ENCODE data around the gene ELOVL2.

ELOVL2 gene

DNA sequence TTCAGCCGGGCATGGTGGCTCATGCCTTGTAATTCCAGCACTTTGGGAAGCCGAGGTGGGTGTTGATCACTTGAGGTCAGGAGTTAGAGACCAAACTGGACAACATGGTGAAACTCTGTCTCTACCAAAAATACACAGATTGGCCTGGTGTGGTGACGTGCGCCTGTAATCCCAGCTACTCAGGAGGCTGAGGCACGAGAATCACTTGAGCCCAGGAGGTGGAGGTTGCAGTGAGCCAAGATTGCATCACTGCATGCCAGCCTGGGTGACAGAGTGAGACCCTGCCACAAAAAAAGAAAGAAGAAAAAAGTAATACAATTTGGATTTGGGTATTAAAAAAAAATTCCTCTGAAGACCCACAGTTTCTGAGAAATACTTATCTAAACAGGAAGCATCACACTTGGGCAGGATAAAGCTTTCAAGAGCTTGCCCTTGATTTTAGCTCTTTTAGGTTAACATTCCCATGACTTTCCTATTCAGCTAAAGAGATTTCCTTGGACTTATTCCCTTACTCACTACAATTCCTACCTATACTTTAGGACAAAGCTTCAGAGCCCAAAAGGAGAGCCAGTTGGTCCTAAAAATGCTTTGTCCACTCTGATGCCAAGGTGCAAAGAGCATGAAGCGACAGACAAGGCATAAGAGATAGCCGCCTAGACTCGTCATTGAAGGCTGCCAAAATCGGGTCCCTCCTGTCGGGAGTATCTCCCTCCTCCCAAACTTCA lies 1.9 kb downstream of the ELOVL2 start:
- ATAC-seq: no peak
- Mint-ChIP-seq H3K4me1 (peaks cover 11% of the 10 kb centered on the region), H3K27ac (no peak overlapping the region), H3K27me3 (peaks cover 52% of the 10 kb centered on the region), H3K4me3 (no peak overlapping the region), H3K36me3 (no peaks in the 10 kb centered on the region), H3K9me3 (peaks cover 2% of the 10 kb centered on the region)

- peaks cover 11% of the 10 kb centered on the region for H3K4me1 Mint-ChIP-seq
- ATAC-seq: no peak
- H3K27ac Mint-ChIP-seq: no peak overlapping the region
- no peak overlapping the region for H3K4me3 Mint-ChIP-seq
- H3K27me3 Mint-ChIP-seq: peaks cover 58% of the 10 kb centered on the region
- peaks cover 2% of the 10 kb centered on the region for H3K9me3 Mint-ChIP-seq
- no peaks in the 10 kb centered on the region for H3K36me3 Mint-ChIP-seq
These were observed 4.0 kb downstream of the ELOVL2 start for GRCh38 chr6:11040134-11040533.

DNA sequence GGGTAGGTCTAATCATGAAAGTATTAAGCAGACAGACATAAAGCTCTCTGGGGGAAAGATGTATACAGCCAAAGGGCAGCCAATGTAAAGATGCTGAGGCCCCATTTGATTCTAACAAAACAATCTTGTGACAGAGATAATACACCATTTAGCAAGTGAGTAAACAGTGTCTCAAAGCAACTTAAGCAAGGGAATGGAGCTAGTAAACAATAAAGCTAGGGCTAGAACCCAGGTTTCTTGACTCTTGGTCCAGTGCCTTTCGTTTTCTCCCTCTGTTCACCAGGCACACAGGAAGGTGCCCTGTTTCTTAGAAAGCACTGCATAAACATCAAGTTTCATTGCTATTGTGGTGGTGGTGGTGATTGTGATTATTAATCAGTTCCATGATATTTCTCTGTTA lies 5.1 kb downstream of the ELOVL2 start:
- peaks cover 11% of the 10 kb centered on the region for H3K4me1 Mint-ChIP-seq
- no peak for ATAC-seq
- no peak overlapping the region for H3K4me3 Mint-ChIP-seq
- H3K36me3 Mint-ChIP-seq: no peaks in the 10 kb centered on the region
- no peaks in the 10 kb centered on the region for H3K9me3 Mint-ChIP-seq
- no peak overlapping the region for H3K27ac Mint-ChIP-seq
- H3K27me3 Mint-ChIP-seq: peaks cover 60% of the 10 kb centered on the region

- no peaks in the 10 kb centered on the region for H3K36me3 Mint-ChIP-seq
- no peak overlapping the region for H3K27ac Mint-ChIP-seq
- no peaks in the 10 kb centered on the region for H3K4me1 Mint-ChIP-seq
- no peaks in the 10 kb centered on the region for H3K9me3 Mint-ChIP-seq
- ATAC-seq: no peak
- peaks cover 54% of the 10 kb centered on the region for H3K27me3 Mint-ChIP-seq
- no peak overlapping the region for H3K4me3 Mint-ChIP-seq
These were observed 7.1 kb downstream of the ELOVL2 start for GRCh38 chr6:11036977-11037430.

DNA sequence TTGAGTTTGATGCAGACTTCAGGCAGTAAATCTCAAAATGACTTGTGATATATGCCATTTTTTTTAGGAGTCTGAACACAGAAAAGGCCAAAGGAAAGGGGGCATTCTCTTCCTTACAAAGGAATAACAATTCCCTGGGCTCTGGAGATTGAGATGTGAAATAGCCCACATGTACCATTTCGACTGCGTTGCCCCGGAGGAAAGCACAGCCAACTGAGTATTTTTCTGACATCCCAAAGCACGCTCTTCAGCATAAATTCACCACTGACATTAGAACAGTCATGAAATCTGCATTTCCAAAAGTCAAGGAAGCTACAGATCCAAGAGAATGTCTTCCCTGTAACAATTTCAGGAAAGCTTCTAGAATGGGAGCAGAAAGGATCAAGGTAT lies 7.8 kb downstream of the ELOVL2 start:
- Mint-ChIP-seq H3K9me3 (no peaks in the 10 kb centered on the region), H3K27ac (no peak overlapping the region), H3K36me3 (no peaks in the 10 kb centered on the region), H3K4me3 (no peak overlapping the region), H3K27me3 (peaks cover 53% of the 10 kb centered on the region), H3K4me1 (no peaks in the 10 kb centered on the region)
- ATAC-seq: no peak

GRCh38 chr6:11035616-11036350 lies 8.3 kb downstream of the ELOVL2 start:
- Mint-ChIP-seq H3K4me3 (no peak overlapping the region), H3K27me3 (peaks cover 59% of the 10 kb centered on the region), H3K4me1 (no peaks in the 10 kb centered on the region), H3K27ac (no peak overlapping the region), H3K36me3 (no peaks in the 10 kb centered on the region), H3K9me3 (no peaks in the 10 kb centered on the region)
- no peak for ATAC-seq

DNA sequence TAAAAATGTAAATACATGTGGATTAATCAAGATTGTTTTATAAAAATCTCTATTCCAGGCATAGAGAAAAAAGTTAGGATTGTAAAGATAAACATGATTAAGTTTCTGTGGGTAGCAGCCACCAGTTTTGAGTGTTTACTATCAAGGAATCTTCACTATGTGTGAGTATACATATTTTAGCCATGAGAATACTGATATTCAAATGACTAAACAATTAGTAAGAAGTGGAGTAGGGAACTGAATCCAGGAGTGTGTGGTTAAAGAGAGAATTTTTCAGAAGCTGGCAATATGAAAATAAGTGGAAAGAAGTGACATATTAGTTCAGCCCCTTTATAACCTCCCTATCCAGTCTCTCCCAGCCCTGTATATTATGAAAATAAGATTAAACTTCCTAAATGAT lies 10.3 kb downstream of the ELOVL2 start:
- peaks cover 59% of the 10 kb centered on the region for H3K27me3 Mint-ChIP-seq
- no peaks in the 10 kb centered on the region for H3K9me3 Mint-ChIP-seq
- no peaks in the 10 kb centered on the region for H3K36me3 Mint-ChIP-seq
- no peaks in the 10 kb centered on the region for H3K4me1 Mint-ChIP-seq
- H3K4me3 Mint-ChIP-seq: no peak overlapping the region
- ATAC-seq: no peak
- H3K27ac Mint-ChIP-seq: no peak overlapping the region

DNA sequence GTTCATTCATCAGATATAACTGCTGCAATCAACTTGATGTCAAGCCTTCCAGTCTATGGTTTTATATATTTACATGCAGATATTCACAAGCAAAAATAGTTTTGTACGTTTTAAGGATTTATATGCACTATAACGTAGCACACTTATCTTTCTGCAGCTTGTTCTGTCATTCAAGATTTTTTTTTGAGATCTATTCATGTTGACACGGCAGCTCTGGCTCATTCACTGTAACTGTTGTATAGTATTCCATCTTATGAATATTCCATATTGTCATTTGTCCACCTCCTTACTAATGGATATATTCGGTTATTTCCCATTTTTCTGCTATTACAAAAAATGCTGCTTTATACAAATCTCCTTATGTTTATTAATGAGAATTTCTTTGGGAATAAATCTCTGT lies 13.2 kb downstream of the ELOVL2 start:
- Mint-ChIP-seq H3K9me3 (no peaks in the 10 kb centered on the region), H3K4me3 (no peak overlapping the region), H3K27ac (no peak overlapping the region), H3K27me3 (peaks cover 59% of the 10 kb centered on the region), H3K4me1 (peaks cover 7% of the 10 kb centered on the region), H3K36me3 (no peaks in the 10 kb centered on the region)
- no peak for ATAC-seq

DNA sequence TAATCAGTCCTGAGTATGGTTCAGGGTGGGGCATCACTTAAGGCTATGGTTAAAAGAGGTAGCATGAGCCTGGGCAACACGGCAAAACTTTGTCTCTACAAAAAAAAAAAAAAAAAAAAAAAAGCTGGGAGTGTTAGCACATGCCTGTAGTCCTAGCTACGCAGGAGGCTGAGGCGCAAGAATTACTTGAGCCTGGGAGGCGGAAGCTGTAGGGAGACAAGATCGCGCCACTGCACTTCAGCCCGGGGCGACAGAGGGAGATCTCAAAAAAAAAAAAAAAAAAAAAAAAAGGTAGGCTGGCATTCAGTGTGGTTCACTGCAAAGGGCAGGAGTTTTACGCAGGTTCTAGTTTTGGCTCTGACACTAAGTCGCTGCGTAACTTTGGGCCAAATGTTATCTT lies 15.1 kb downstream of the ELOVL2 start:
- Mint-ChIP-seq H3K27me3 (peaks cover 42% of the 10 kb centered on the region), H3K4me1 (peaks cover 10% of the 10 kb centered on the region), H3K9me3 (no peaks in the 10 kb centered on the region), H3K4me3 (no peak overlapping the region), H3K27ac (no peak overlapping the region), H3K36me3 (no peaks in the 10 kb centered on the region)
- ATAC-seq: no peak

DNA sequence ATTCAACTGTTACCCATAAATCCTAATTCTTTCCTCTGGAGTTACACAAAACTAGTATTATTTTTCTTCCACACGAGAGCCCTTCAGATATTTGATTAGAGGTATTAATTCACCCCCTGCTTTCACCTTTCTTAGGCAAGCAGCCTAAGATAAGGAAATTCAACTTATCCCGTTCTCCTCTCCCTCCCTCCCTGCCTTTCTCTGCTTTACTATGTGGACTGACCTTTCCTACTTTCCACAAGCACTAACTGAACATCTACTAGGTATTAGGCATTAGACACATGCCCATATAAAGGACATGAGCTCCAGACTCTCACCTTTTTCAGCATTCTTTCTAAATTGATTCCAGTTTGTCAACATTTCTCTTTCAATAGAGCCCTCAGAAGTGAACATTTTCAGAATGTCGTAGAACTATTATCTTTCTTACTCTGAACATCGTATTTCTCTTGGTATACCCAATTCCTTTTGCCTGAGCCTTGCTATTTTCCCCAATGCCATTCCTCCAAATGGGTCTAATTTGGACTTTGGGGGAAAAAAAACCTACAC lies 16.5 kb downstream of the ELOVL2 start:
- peaks cover 31% of the 10 kb centered on the region for H3K27me3 Mint-ChIP-seq

DNA sequence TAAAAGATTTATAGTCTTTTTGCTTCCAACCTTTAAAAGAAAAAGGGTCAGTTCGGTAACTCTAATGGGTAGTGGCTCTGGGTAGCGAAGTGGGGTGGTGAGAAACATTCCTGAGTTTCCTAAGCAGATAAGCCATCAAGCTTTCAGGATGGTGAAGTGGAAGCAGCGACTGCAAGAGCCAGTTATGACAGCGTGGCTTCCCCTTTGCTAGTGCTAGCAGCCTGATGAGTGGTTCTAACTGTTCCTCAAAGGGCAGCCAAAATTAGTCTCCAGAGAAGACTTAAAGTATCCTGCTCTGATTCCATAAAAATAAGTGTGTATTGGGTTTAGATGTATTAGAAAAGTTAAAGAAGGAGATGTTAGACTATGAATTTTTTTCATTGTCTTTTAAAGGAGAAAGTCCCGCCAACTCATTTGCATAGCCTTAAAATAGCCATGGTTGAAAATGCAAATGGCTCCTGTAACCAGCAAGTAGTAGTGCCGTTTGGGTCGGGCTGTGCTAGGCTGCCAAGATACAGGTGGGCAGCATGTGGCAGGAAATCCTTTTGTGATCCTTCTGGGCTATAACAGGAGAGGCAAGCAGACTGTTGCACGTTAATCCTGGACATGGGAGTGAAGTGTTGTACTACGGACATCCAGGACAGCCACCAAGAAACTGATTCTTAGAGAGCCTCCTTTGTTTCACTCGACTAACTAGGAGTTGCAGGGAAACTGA lies 18.0 kb downstream of the ELOVL2 start:
- peaks cover 10% of the 10 kb centered on the region for H3K4me1 Mint-ChIP-seq
- ATAC-seq: peak; percentile 64
- no peaks in the 10 kb centered on the region for H3K9me3 Mint-ChIP-seq
- peak overlapping the region; percentile 69 for H3K4me3 Mint-ChIP-seq
- peaks cover 41% of the 10 kb centered on the region for H3K27me3 Mint-ChIP-seq
- no peaks in the 10 kb centered on the region for H3K36me3 Mint-ChIP-seq
- no peak overlapping the region for H3K27ac Mint-ChIP-seq

More for the DNA sequence above, 16.5 kb downstream of the ELOVL2 start:
- no peak for ATAC-seq
- H3K4me3 Mint-ChIP-seq: no peak overlapping the region
- no peaks in the 10 kb centered on the region for H3K36me3 Mint-ChIP-seq
- no peak overlapping the region for H3K27ac Mint-ChIP-seq
- peaks cover 10% of the 10 kb centered on the region for H3K4me1 Mint-ChIP-seq
- no peaks in the 10 kb centered on the region for H3K9me3 Mint-ChIP-seq

DNA sequence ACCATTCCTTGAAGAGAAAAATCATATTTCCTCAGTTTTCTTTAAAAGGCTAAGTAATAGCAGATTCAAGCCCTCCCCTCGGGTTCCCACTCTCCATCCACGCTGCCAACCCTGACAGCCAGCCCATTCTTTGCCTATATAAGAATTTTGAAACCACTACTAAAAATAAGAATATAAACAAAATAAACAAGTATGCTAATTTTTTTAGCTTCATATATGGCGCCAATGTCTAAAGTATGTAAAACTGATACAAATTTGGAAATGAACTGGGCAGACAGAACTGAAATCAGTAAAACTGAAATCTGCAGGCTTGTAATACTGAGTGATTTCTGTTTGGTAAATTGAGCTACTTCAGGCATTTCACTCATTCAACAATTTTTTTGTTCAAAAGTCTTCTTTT lies 19.0 kb downstream of the ELOVL2 start:
- peaks cover 36% of the 10 kb centered on the region for H3K27me3 Mint-ChIP-seq

DNA sequence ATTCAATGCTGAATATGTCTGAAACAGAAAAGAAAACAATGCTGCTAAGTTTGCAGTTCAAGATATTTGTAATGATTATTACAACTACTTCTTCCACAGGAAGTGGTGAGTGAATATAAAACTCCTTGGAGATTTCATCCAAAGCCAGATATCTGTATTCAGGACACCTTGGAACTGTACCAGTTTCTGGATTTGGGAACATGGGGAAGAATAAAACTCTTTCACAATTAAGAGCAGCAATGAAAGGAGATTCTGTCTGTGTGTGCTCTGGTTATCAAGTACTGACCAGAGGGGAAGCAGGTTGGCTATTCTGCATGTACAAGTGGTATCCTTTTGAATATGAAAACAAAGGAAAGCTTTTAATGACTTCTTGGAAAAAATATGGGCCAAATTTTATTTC lies 21.1 kb downstream of the ELOVL2 start:
- H3K27ac Mint-ChIP-seq: no peak overlapping the region
- peaks cover 29% of the 10 kb centered on the region for H3K27me3 Mint-ChIP-seq
- ATAC-seq: no peak
- no peaks in the 10 kb centered on the region for H3K9me3 Mint-ChIP-seq
- H3K36me3 Mint-ChIP-seq: no peaks in the 10 kb centered on the region
- H3K4me1 Mint-ChIP-seq: peaks cover 10% of the 10 kb centered on the region
- no peak overlapping the region for H3K4me3 Mint-ChIP-seq

More for the DNA sequence above, 19.0 kb downstream of the ELOVL2 start:
- peaks cover 10% of the 10 kb centered on the region for H3K4me1 Mint-ChIP-seq
- no peak for ATAC-seq
- H3K27ac Mint-ChIP-seq: no peak overlapping the region
- no peaks in the 10 kb centered on the region for H3K36me3 Mint-ChIP-seq
- no peaks in the 10 kb centered on the region for H3K9me3 Mint-ChIP-seq
- no peak overlapping the region for H3K4me3 Mint-ChIP-seq

GRCh38 chr6:11021714-11022113 lies 22.4 kb downstream of the ELOVL2 start:
- Mint-ChIP-seq H3K27ac (no peak overlapping the region), H3K9me3 (no peaks in the 10 kb centered on the region), H3K36me3 (no peaks in the 10 kb centered on the region)

DNA sequence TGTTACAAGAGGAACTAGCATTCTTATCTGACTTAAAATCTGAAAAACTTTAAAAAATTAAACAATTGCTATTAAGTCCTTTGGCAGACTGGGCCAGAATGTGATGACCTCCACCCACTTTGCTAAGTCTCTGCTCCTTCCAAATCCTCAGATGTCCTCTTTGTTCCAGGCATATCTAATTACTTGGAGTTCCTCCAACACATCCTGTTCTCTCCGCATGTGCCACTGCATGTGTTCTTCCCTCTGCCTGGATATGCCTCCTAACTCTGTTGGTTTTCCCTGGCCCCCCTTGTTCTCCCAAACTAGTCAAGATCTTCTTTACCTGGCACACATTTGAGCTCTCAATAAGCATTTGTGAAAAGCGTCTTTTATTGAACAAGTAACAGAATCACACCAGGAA lies 23.1 kb downstream of the ELOVL2 start:
- H3K9me3 Mint-ChIP-seq: no peaks in the 10 kb centered on the region
- no peaks in the 10 kb centered on the region for H3K36me3 Mint-ChIP-seq
- H3K27ac Mint-ChIP-seq: no peak overlapping the region
- no peak overlapping the region for H3K4me3 Mint-ChIP-seq
- ATAC-seq: no peak
- peaks cover 24% of the 10 kb centered on the region for H3K27me3 Mint-ChIP-seq
- H3K4me1 Mint-ChIP-seq: peaks cover 3% of the 10 kb centered on the region

More at GRCh38 chr6:11021714-11022113, 22.4 kb downstream of the ELOVL2 start:
- Mint-ChIP-seq H3K27me3 (peaks cover 19% of the 10 kb centered on the region), H3K4me3 (no peak overlapping the region), H3K4me1 (peaks cover 10% of the 10 kb centered on the region)
- no peak for ATAC-seq

All from stimulated activated memory B cell treated with anti-CD40 and anti-IgM and Interleukin-4, amounts not matched to agents 10 μg/mL and 1 μg/mL and 100 μg/mL, for 72 hours (primary cell).